ENCODE measurements around the gene DAAM2.

DNA sequence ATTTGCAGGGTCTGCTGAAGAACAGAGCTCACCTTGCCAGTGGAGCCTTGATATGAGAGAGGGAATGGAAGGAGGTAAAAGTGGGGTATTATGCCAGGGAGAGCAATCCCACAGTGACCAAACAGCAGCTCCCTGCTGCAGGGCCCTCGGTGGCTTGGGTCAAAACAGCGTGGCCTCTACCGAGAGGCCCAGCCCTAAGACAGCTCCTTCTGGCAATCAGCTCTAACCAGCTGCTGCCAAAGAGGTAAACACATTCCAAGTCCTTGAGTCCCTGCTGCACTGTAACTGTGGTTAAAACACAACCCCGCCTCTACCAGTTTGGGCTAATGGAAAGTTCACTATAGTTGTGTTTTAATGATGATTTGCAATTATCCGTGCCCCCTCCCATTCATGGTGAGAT is 1.4 kb upstream of the DAAM2 start:
- TF ChIP-seq, protein P1, sequence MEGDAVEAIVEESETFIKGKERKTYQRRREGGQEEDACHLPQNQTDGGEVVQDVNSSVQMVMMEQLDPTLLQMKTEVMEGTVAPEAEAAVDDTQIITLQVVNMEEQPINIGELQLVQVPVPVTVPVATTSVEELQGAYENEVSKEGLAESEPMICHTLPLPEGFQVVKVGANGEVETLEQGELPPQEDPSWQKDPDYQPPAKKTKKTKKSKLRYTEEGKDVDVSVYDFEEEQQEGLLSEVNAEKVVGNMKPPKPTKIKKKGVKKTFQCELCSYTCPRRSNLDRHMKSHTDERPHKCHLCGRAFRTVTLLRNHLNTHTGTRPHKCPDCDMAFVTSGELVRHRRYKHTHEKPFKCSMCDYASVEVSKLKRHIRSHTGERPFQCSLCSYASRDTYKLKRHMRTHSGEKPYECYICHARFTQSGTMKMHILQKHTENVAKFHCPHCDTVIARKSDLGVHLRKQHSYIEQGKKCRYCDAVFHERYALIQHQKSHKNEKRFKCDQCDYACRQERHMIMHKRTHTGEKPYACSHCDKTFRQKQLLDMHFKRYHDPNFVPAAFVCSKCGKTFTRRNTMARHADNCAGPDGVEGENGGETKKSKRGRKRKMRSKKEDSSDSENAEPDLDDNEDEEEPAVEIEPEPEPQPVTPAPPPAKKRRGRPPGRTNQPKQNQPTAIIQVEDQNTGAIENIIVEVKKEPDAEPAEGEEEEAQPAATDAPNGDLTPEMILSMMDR (conservative IDR thresholded peaks at IDR 0.05 in 1 of 2, IDR thresholded peaks at IDR 0.05 in 1 of 2; ENCODE audit: low read depth in 1 of 2, low read length in 2 of 2): no peak
- no peak for TF ChIP-seq EZH2 (IDR thresholded peaks at IDR 0.05; ENCODE audit: low read length, missing control alignments)
